ENCODE measurements around the gene PRKCD. TPM values are rescaled to one million over a fixed set of nuclear protein-coding genes. Genes with fewer than 3 reads are reported as not detected.
A peak's percentile ranks its signal among the peaks of the same experiment; 100 is the strongest.

Gene PRKCD
- total and polyA plus RNA-seq, 9 of the 15 experiments (the other 6 are each of a cell fraction or from before 2014, with no cell fraction given) = 2.5 to 19.5 (median 6.1) TPM

- peak overlapping the region in 1 of 2 experiments; percentile 35; a peak in 1 of 4 replicates for H3K9ac ChIP-seq (ENCODE audit: insufficient read depth in 1 of 2, low read depth in 2 of 2, low read length in 2 of 2)
- no TSS peak for BruUV-seq (replicated peaks)
- 76% methylated on average over 4 of the region's 20 CpGs for WGBS (ENCODE audit: insufficient coverage, low coverage, missing lambda C conversion rate)
- H2AFZ ChIP-seq (ENCODE audit: low read depth, low read length) = no peak overlapping the region
- H3K36me3 ChIP-seq (ENCODE audit: control insufficient read depth, insufficient read depth, low read length) = peaks cover 13% of the 10 kb centered on the region; the same call in 1 of the 3 replicates
- no peak for FAIRE-seq
- no peak overlapping the region for H3K4me2 ChIP-seq (ENCODE audit: insufficient read depth, low read length)
- H3K27me3 ChIP-seq (ENCODE audit: control insufficient read depth in 2 of 2, insufficient read depth in 2 of 2, low read length in 2 of 2) = no peaks in the 10 kb centered on the region
- no peak overlapping the region for H3K4me3 ChIP-seq
- in situ Hi-C loops (cut with MboI) = no loop called here
- no peak for ATAC-seq
- ChIA-PET CTCF (ENCODE audit: low intra/inter-chr PET ratio) (no interaction called here), POLR2A (interaction anchor here (1.1 kb wide), 1 partner anchor 16 kb away, joined by 3 read pairs; no protein-coding TSS in a partner anchor)
- no peak for DNase-seq (ENCODE audit: extremely low read depth in 1 of 4, low spot score in 3 of 4)
- peaks cover 0 to 5% of the 10 kb centered on the region in 2 experiments; a peak in 1 of 5 replicates for H3K4me1 ChIP-seq (replicated peaks in 1 of 2; ENCODE audit: control insufficient read depth in 2 of 2, insufficient read depth in 2 of 2, low read length in 2 of 2)
- no peak for TF ChIP-seq RBM17 (IDR thresholded peaks at IDR 0.05; ENCODE audit: borderline replicate concordance, low read depth, low read length)
- no peak for TF ChIP-seq NEUROD1 (IDR thresholded peaks at IDR 0.05; ENCODE audit: borderline replicate concordance, low read depth, low read length, partially characterized antibody)
- TF ChIP-seq CBX8 (IDR thresholded peaks at IDR 0.05; ENCODE audit: borderline replicate concordance, extremely low read depth, low read depth, low read length, poor library complexity, severe bottlenecking) = no peak
- TF ChIP-seq NRF1 (conservative IDR thresholded peaks at IDR 0.05 in 1 of 2, IDR thresholded peaks at IDR 0.05 in 1 of 2) = no peak
- TF ChIP-seq GTF2A2 (tag; IDR thresholded peaks at IDR 0.05) = no peak
- TF ChIP-seq ZNF512 (tag; IDR thresholded peaks at IDR 0.05) = no peak
- TF ChIP-seq ZFX (CRISPR knock-in tag; IDR thresholded peaks at IDR 0.05) = no peak
- no peak for TF ChIP-seq ZNF696 (CRISPR knock-in tag; conservative IDR thresholded peaks at IDR 0.05)
- H4K20me1 ChIP-seq (replicated peaks; ENCODE audit: control insufficient read depth, insufficient read depth, low read length) = no peaks in the 10 kb centered on the region; the same call in none of the 2 replicates
- H3K27ac ChIP-seq (ENCODE audit: extremely low read depth, low read depth, low read length) = no peak overlapping the region
- H3K9me3 ChIP-seq (replicated peaks; ENCODE audit: control insufficient read depth, insufficient read depth, low read depth, low read length) = no peaks in the 10 kb centered on the region
- H3K79me2 ChIP-seq (ENCODE audit: control insufficient read depth, insufficient read depth, low read length) = no peaks in the 10 kb centered on the region
- intact Hi-C loops (cut with micrococcal nuclease) = no loop called here
- H3K9me1 ChIP-seq (ENCODE audit: control insufficient read depth, insufficient read depth, low read length) = no peaks in the 10 kb centered on the region
These were observed 18.6 kb downstream of the PRKCD start for GRCh38 chr3:53179580-53179979.
